ENCODE results near the gene DNAJC1.

The DNAJC1 gene

DNA sequence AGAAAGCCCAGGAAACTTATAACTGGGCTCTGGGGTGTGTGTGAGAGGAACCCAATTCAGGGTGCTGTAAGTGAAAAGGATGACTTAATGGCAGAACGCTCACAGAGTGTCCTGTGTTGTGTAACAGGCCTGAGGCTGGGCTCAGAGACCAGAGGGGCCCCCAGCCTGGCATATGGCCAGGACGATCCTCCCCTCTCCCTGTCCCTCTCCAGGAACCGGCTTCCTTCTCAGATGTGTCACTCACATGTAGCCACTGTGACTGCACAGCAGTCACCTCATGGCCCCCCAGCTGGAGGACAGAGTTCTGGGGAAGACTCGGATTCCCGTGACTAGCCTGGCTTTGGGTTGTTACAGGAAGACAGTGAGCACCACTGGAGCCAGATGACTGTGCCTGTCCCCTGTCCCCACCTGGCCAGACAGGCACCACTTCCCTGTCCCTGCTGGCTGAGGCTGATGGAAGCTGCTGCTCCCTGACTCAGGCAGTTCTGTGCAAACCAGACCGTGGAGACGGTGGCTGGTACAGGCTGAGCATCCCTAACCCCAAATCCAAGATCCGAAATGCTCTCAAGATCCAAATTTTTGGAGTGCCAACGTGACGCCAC, 249.0 kb downstream of the DNAJC1 start:
- TF ChIP-seq EZH2 (IDR thresholded peaks at IDR 0.05; ENCODE audit: borderline replicate concordance, low read length) (no peak), CTCF (IDR thresholded peaks at IDR 0.05; ENCODE audit: low read length) (no peak)
- Histone ChIP-seq H3K36me3 (ENCODE audit: insufficient read depth, low read length) (no peaks in the 10 kb centered on the region), H3K4me1 (ENCODE audit: insufficient read depth, low read length, severe bottlenecking) (no peaks in the 10 kb centered on the region)

DNA sequence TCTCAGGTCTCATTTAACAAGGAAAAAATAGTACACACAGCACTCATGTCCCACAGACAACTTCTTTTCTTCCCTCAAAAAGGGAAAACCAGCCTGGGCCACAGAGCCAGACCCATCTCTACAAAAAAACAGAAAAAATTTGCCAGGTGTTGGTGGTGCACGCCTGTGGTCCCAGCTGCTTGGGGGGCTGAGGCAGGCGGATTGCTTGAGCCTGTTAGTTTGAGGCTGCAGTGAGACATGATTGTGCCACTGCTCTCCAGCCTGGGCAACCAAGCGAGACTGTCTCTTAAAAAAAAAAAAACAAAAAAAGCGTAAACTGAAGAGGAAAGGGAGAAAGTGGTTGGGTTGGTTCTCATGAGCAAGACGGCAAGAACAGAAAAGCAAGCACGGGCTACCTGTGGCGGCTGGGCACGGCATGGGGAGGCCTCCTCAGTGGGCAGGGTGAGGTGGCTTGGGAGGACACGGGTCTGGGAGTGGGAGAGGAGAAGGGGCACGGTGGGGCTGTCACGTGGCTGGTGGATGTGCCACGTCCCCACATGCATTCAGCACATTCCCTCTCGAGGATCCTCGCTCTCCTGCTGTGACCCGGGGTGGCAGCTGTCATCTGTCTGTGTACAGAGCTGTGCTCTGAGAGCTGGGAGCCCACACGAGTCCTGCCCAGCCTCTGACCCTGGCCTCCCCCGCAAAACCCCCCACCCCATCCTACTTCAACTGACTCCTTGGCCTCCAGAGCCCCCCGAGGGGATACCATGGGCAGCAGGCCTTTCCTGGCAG, 249.8 kb downstream of the DNAJC1 start:
- Histone ChIP-seq H2AFZ (ENCODE audit: low read length) (no peak overlapping the region), H3K9ac (ENCODE audit: low read length) (no peak overlapping the region), H3K9me3 (ENCODE audit: low read length) (no peaks in the 10 kb centered on the region), H4K20me1 (ENCODE audit: insufficient read depth, low read length) (no peaks in the 10 kb centered on the region), H3K27ac (ENCODE audit: low read depth, low read length, poor library complexity, severe bottlenecking) (no peak overlapping the region), H3K9me2 (ENCODE audit: low read depth, low read length) (no peaks in the 10 kb centered on the region), H3K27me3 (ENCODE audit: insufficient read depth, low read length) (no peaks in the 10 kb centered on the region), H3K4me1 (ENCODE audit: insufficient read depth, low read length, severe bottlenecking) (no peaks in the 10 kb centered on the region), H3F3A (ENCODE audit: insufficient read depth, low read length) (no peaks in the 10 kb centered on the region), H3K4me3 (ENCODE audit: low read depth, low read length, poor library complexity, severe bottlenecking) (no peak overlapping the region), H3K4me2 (ENCODE audit: low read length) (no peak overlapping the region), H3K79me2 (ENCODE audit: insufficient read depth, low read length) (no peaks in the 10 kb centered on the region), H3K36me3 (ENCODE audit: insufficient read depth, low read length) (no peaks in the 10 kb centered on the region)
- TF ChIP-seq CTCF (IDR thresholded peaks at IDR 0.05; ENCODE audit: low read length) (no peak), EZH2 (IDR thresholded peaks at IDR 0.05; ENCODE audit: borderline replicate concordance, low read length) (no peak)

More for the DNA sequence above, 249.0 kb downstream of the DNAJC1 start:
- H3K4me2 ChIP-seq (ENCODE audit: low read length) = no peak overlapping the region
- no peaks in the 10 kb centered on the region for H3K27me3 ChIP-seq (ENCODE audit: insufficient read depth, low read length)
- H3F3A ChIP-seq (ENCODE audit: insufficient read depth, low read length) = no peaks in the 10 kb centered on the region
- H4K20me1 ChIP-seq (ENCODE audit: insufficient read depth, low read length) = no peaks in the 10 kb centered on the region
- no peak overlapping the region for H2AFZ ChIP-seq (ENCODE audit: low read length)
- H3K9me3 ChIP-seq (ENCODE audit: low read length) = no peaks in the 10 kb centered on the region
- no peaks in the 10 kb centered on the region for H3K9me2 ChIP-seq (ENCODE audit: low read depth, low read length)
- no peak overlapping the region for H3K4me3 ChIP-seq (ENCODE audit: low read depth, low read length, poor library complexity, severe bottlenecking)
- no peaks in the 10 kb centered on the region for H3K79me2 ChIP-seq (ENCODE audit: insufficient read depth, low read length)
- H3K9ac ChIP-seq (ENCODE audit: low read length) = no peak overlapping the region
- H3K27ac ChIP-seq (ENCODE audit: low read depth, low read length, poor library complexity, severe bottlenecking) = no peak overlapping the region

DNA sequence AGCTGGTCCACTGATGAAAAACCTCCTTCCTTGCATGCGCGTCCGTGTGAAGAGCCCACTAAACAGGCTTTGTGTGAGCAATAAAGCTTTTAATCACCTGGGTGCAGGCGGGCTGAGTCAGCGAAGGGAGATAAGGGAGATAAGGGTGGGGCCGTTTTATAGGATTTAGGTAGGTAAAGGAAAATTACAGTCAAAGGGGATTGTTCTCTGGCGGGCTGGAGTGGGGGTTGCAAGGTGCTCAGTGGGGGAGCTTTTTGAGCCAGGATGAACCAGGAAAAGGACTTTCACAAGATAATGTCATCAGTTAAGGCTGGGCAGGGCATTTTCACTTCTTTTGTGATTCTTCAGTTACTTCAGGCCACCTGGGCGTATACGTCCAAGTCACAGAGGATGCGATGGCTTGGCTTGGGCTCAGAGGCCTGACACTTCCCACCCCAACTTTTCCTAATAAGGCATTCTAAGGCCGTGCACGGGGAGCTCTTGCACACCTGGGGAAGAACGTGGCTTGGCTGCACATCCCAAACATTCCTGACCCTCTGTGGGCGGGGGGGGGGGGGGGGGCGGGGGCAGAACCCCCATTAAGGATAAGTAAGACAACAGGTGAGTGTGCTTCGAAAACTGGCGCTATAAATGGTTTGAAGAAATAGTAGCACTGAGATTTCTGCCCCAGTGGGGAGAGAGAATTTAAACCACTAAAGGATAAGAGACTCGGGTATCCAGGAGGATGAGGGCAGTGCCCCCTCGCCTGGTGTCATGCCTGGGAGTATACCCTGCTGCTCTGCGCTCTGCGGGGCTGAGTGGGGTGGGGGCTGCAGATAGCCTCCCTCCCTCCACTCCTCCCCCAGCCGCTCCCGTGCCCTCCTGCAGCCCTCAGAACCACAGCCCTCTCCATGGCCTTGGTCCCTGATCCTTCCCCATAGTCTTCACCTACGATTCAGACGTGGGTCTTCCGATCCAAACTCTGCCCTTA, 251.9 kb downstream of the DNAJC1 start:
- H3K4me2 ChIP-seq (ENCODE audit: low read length) = no peak overlapping the region
- H3K9ac ChIP-seq (ENCODE audit: low read length) = no peak overlapping the region
- no peak overlapping the region for H3K27ac ChIP-seq (ENCODE audit: low read depth, low read length, poor library complexity, severe bottlenecking)
- H3K27me3 ChIP-seq (ENCODE audit: insufficient read depth, low read length) = no peaks in the 10 kb centered on the region
- no peaks in the 10 kb centered on the region for H3K9me3 ChIP-seq (ENCODE audit: low read length)
- TF ChIP-seq CTCF (IDR thresholded peaks at IDR 0.05; ENCODE audit: low read length) (no peak), EZH2 (IDR thresholded peaks at IDR 0.05; ENCODE audit: borderline replicate concordance, low read length) (no peak)
- no peaks in the 10 kb centered on the region for H3K36me3 ChIP-seq (ENCODE audit: insufficient read depth, low read length)
- H3F3A ChIP-seq (ENCODE audit: insufficient read depth, low read length) = no peaks in the 10 kb centered on the region
- H2AFZ ChIP-seq (ENCODE audit: low read length) = no peak overlapping the region
- no peaks in the 10 kb centered on the region for H3K4me1 ChIP-seq (ENCODE audit: insufficient read depth, low read length, severe bottlenecking)
- H3K79me2 ChIP-seq (ENCODE audit: insufficient read depth, low read length) = no peaks in the 10 kb centered on the region
- no peaks in the 10 kb centered on the region for H4K20me1 ChIP-seq (ENCODE audit: insufficient read depth, low read length)
- H3K4me3 ChIP-seq (ENCODE audit: low read depth, low read length, poor library complexity, severe bottlenecking) = no peak overlapping the region
- H3K9me2 ChIP-seq (ENCODE audit: low read depth, low read length) = no peaks in the 10 kb centered on the region
